Stimulated activated CD4-positive, alpha-beta T cell treated with anti-CD3 and anti-CD28 coated beads, Interleukin-4, amount 100 ng/mL, for 48 hours (primary cell): ENCODE measurements around the gene PLCXD1.

Experiments used
- DNase-seq, 2 donors: peaks; one replicate each; pipeline ENCODE4 v3.0.0-alpha.2; 2020; ENCODE audit warnings: low read depth in 2 of 2

Gene PLCXD1

GRCh38 chrX:334971-335757 is 54.0 kb downstream of the PLCXD1 start:
- DNase-seq: no peak

DNA sequence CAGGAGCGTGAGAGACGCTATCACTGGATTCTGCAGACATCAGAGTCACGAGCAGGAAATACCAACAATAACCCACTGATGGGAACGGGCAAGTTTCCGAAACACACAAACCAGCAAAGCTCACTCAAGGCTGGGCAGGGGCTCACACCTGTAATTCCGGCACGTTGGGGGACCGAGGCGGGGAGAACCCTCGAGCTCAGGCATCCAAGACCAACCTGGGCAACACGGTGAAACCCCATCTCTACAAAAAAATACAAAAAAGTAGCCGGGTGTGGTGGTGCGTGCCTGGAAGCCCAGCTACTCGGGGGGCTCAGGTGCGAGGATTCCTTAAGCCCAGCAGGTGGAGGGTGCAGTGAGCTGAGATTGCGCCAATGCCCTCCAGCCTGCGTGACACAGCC is 54.6 kb downstream of the PLCXD1 start:
- DNase-seq: no peak

DNA sequence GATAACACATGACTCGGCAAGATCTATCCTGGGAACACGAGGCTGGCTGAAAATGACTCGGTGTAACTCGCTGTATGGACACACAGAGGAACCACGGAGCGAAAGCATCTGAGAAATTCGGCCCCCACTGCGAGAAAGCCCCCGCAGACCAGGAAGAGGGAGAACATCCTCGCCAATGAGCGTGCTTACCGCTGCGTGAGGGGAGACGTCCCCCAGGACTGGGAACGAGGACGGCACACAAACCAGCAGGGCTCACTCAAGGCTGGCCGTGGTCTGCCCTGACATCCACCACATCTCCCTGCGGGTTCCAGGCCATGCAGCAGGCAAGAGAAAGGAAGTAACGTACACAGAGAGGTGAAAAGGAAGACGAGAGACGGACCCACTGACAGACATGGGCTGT is 55.0 kb downstream of the PLCXD1 start:
- DNase-seq: no peak

DNA sequence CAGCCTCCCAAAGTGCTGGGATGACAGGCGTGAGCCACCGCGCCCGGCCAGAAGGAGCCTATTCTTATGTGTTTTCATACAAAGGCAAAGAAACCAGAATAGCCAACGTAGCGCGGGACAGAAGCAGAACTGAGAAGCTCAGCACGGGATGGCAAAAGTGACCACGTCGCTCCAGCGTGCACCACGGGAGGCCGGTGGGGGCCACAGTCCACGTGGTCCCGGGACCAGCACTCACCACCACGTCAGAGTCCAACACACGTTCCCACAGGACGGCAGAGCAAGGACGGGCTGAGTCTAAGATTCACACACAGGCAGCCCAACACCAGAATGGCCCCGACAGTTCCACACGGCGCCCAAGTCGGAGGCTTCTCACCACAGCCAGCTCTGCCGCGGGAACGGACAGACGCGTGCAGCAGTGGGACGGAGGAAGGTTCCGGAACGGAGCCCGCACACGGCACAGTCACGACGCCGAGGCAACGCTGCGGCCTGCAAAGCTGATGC is 56.2 kb downstream of the PLCXD1 start:
- no peak for DNase-seq

- no peak for DNase-seq
These were observed 57.2 kb downstream of the PLCXD1 start for GRCh38 chrX:338281-338835.

DNA sequence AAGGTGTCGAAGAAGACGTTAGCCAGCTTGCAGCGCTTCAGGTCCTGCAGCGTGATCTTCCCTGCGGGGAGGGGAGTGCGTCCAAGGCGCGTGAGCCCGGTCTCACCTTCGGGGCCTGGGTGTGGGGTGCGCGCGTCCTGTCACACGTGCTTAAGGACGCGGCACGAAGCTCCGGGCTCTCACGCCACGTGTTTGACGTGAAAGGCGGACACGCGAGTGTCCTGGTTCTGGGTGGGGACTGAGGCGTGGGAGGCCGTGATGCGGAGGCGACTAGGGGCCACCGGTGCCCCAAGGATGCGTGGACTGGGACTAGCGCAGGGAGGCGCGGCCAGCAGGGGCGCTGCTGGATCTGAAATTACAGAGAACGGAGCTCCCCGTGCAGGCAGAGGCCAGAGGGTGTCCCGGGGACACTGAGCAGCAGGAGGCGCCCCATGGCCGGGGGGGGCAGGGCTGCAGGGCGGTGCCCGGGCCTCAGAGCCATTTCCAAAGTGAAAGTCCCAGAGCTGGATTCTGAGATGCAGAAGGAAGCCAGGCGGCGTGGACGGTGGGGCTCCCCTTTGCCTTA is 57.7 kb downstream of the PLCXD1 start:
- no peak for DNase-seq

- no peak for DNase-seq
These were observed 58.9 kb downstream of the PLCXD1 start for GRCh38 chrX:340121-340520.

GRCh38 chrX:340641-341423 is 59.7 kb downstream of the PLCXD1 start:
- DNase-seq: no peak

DNA sequence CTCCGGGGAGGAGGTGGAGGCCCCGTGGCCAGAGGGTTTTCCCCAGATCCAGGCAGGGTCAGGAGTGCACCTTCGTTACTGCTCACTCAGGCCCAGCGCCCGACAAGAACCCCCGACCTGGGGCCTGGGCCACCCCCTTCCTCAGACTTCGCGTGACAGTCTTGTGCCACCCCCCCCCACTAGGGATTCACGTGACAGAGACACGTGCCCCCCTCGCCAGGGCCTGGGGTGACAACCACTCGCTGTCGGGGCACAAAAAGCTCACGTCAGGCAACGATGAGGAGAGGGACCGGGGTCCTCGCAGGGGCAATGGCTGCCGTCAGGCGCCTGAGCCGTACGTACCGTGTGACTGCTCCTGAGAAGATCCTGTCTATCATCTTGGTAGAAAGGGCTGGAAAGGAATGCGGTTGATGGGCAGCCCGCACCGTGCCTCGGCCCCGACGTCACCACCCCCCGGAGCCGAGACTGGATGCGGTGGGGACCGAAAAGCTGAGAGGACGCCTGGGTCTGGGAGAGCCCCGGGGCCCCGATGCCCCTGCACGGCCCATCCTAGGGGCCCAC is 60.4 kb downstream of the PLCXD1 start:
- no peak for DNase-seq

DNA sequence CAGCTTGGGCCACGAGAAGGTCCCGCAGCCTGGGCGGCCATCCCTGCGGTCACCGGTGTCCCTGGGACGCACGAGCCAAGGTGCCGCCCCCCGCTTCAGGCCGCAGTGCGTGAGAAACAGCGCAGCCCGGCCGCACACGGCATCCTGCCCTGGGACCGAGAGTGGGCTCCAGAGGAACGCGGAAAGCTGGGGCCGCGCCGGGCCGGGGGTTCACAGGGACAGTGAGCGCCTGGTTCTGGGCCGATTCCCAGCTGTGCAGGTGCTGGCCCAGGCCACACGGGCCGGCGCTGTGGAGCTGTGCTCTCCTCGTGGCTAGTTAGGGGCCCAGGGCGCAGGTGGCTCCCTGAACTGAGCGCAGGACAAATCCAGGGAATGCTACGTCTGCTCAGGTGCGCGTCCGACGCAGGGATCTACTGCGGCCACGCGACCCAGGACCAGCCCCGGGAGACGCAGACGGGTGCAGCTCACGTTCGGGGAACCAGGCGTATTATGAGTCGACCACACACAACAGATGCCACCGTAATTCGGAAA is 63.3 kb downstream of the PLCXD1 start:
- no peak for DNase-seq

DNA sequence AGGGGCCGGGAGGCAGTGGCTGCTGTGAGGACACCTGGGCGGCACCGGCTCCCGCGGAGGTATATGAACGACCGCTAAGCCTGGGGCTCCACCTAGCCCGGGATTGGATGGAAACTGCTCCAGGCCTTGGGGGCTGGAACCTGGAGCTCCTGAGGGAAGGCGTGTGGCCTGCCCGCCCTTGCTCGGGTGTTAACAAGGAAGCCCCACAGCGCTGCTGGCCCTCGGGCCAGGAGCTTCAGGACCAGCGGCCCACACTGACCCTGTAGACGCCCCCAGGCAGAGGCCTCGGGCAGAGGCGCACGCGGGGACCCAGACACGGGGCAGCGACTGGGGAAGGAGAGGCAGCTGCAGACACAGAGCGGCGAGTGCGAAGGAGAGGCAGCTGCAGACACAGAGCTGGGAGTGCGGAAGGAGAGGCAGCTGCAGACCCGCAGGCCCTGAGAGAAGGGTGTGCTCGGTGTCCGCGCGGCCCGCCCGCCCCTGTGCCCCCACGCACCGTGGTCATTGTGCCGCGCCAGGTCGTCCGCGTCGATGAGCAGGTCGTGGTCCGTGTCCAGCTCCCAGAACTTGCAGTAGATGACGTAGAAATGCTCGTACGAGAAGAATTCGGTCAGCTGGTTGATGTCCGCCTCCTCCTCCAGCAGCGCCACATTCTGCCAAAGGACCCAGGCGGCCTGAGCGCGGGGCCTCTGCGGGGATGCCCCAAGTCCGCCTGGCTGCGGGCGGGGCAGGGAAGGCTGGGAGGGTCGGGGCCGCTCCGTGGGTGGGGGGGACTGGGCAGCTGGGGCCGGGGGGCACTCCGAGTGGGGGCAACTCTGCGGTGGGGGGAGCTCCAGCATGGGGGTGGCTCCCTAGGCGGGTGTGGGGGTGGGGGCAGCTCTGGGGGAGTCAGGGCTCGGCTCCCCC is 64.1 kb downstream of the PLCXD1 start:
- DNase-seq: no peak

GRCh38 chrX:346034-346813 is 65.0 kb downstream of the PLCXD1 start:
- DNase-seq: no peak

- no peak for DNase-seq
These were observed 66.4 kb downstream of the PLCXD1 start for GRCh38 chrX:347351-348117.

- no peak for DNase-seq
These were observed 67.4 kb downstream of the PLCXD1 start for GRCh38 chrX:348461-349117.

GRCh38 chrX:349196-349595 is 68.0 kb downstream of the PLCXD1 start:
- no peak for DNase-seq

DNA sequence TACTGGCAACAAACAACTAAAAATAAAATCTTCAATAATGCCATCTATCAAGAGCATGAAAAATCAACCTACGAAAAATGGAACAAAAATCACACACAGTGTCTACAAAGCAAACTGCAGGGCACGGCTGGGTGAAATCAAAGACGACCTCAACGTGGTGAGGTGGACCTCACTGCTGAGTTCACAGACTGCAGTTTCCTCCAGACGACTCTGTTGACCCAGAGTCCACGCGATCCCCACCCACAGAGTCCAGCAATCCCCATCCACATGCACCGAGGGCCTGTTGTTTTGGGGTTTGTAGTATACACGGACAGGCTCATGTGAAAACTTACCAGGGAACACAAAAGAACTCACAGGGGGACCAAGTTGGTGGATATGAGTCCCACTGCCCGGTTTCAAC is 68.5 kb downstream of the PLCXD1 start:
- no peak for DNase-seq

- no peak for DNase-seq
These were observed 69.0 kb downstream of the PLCXD1 start for GRCh38 chrX:350148-350533.

- DNase-seq: no peak
These were observed 69.5 kb downstream of the PLCXD1 start for GRCh38 chrX:350534-351323.
